Mammary epithelial cell (primary cell): ENCODE data around the gene GFRA1.

Experiments
- CTCF ChIP-seq, 2 donors: IDR thresholded peaks in 1 of 2; conservative IDR thresholded peaks in 1 of 2; 2 replicates each; pipeline ENCODE4 v1.5.1; 2011 to 2012; ENCODE audit warnings: inconsistent platforms in 2 of 2, low read length in 2 of 2, mild to moderate bottlenecking in 2 of 2, control low read depth in 1 of 2, low read depth in 1 of 2; ENCODE audit not compliant: insufficient read depth in 1 of 2; ENCODE audit errors: extremely low read depth in 1 of 2
- EZH2 ChIP-seq: IDR thresholded peaks from 2 replicates; pipeline ENCODE4 v1.6.1; 2012; ENCODE audit warnings: low read length, inconsistent platforms, borderline replicate concordance

GRCh38 chr10:116094356-116094755 is 178.7 kb downstream of the GFRA1 start:
- no peak for TF ChIP-seq CTCF (conservative IDR thresholded peaks at IDR 0.05 in 1 of 2, IDR thresholded peaks at IDR 0.05 in 1 of 2; ENCODE audit: extremely low read depth in 1 of 2, insufficient read depth in 1 of 2, low read depth in 1 of 2, low read length in 2 of 2)
- no peak for TF ChIP-seq EZH2
